Esophagus squamous epithelium (tissue), 4 donors: ENCODE data around the gene MRPS14.

Experiments
- CTCF ChIP-seq, 6 experiments: fragments of 450-650 bp in 4 of 6; fragments of 200-600 bp in 2 of 6; sonication (generic) in 2 of 6; IDR thresholded peaks; one replicate each; pipeline ENCODE4 v1.5.1; 2016 to 2019; ENCODE audit warnings: antibody characterized with exemption in 6 of 6, mild to moderate bottlenecking in 4 of 6, moderate library complexity in 4 of 6
- POLR2A ChIP-seq, 4 donors: fragments of 450-650 bp; IDR thresholded peaks; one replicate each; pipeline ENCODE4 v1.6.1; 2017; ENCODE audit warnings: antibody characterized with exemption in 4 of 4, mild to moderate bottlenecking in 4 of 4, moderate library complexity in 3 of 4

GRCh38 chr1:175005085-175005783 is 18.0 kb downstream of the MRPS14 start:
- TF ChIP-seq CTCF (IDR thresholded peaks at IDR 0.05) (no peak), POLR2A (IDR thresholded peaks at IDR 0.05) (no peak)
